Measurements from ENCODE around the gene BRPF1.

- TF ChIP-seq CTCF (IDR thresholded peaks at IDR 0.05; ENCODE audit: low read depth, low read length, poor library complexity, severe bottlenecking): no peak
- TF ChIP-seq EZH2phosphoT487 (IDR thresholded peaks at IDR 0.05; ENCODE audit: borderline replicate concordance, low read length): no peak
These were observed 675 bp downstream of the BRPF1 start for GRCh38 chr3:9732080-9732739.
